Panc1 (cell line): ENCODE results near the gene MIEN1. TPM values are rescaled to one million over a fixed set of nuclear protein-coding genes. Genes with fewer than 3 reads are reported as not detected.
"Not testable (repeated sequence)": the region's sequence is repeated elsewhere in the genome, so short reads cannot be mapped to it uniquely, and the experiment has no call there.

ENCODE experiments used
- ATAC-seq: fragments of 200-7000 bp; cut with Tn5 transposase; 2 replicates; pipeline ENCODE4 v1.9.1; 2020; ENCODE audit warnings: mild to moderate bottlenecking, moderate library complexity
- BruUV-seq: library from RNA; stranded (reverse); fragments of 400-500 nt; replicated peaks from 2 replicates; lab custom pipeline; 2021; lab: Mats Ljungman, UMichigan
- CTCF ChIA-PET: fragments of 300-600 bp; sonication (Branson Sonifier 250); formaldehyde crosslinking; loops from one replicate; lab custom pipeline; 2022; ENCODE audit warnings: antibody characterized with exemption; lab: Charles Lee
- POLR2A ChIA-PET: fragments of 300-600 bp; sonication (Branson Sonifier 250); formaldehyde crosslinking; loops from one replicate; lab custom pipeline; 2022; ENCODE audit warnings: antibody characterized with exemption; lab: Charles Lee
- DNase-seq: peaks from one replicate; pipeline ENCODE4 v3.0.0-alpha.2; 2010; ENCODE audit warnings: low read depth, low spot score
- H3K27ac ChIP-seq: 2 replicates; pipeline ENCODE4 v1.5.1; 2011; ENCODE audit warnings: mild to moderate bottlenecking, low read length, inconsistent platforms
- H3K27me3 ChIP-seq: fragments of 200-500 bp; sonication (Bioruptor generic); 2 replicates; pipeline ENCODE4 v1.6.0; 2014; ENCODE audit warnings: low read length, inconsistent platforms; ENCODE audit not compliant: control insufficient read depth, insufficient read depth
- H3K36me3 ChIP-seq: fragments of 200-500 bp; sonication (Bioruptor generic); 2 replicates; pipeline ENCODE4 v1.5.1; 2014; ENCODE audit warnings: inconsistent platforms, mild to moderate bottlenecking, low read length, moderate library complexity; ENCODE audit not compliant: control insufficient read depth, insufficient read depth
- H3K4me1 ChIP-seq: 2 replicates; pipeline ENCODE4 v1.5.1; 2011; ENCODE audit warnings: inconsistent platforms, mild to moderate bottlenecking, low read length, moderate library complexity; ENCODE audit not compliant: control insufficient read depth, insufficient read depth
- H3K4me3 ChIP-seq, 2 experiments: 2 replicates each; pipeline ENCODE4 v1.5.1; 2011 to 2012; ENCODE audit warnings: low read depth in 2 of 2, low read length in 2 of 2, mild to moderate bottlenecking in 2 of 2, inconsistent platforms in 1 of 2, moderate library complexity in 1 of 2
- H3K9me3 ChIP-seq: fragments of 200-500 bp; sonication (Bioruptor generic); 2 replicates; pipeline ENCODE4 v1.5.1; 2014; ENCODE audit warnings: low read depth, mild to moderate bottlenecking, inconsistent platforms, low read length, moderate library complexity; ENCODE audit not compliant: control insufficient read depth, insufficient read depth
- CTCF ChIP-seq: fragments of 450-650 bp; IDR thresholded peaks from 2 replicates; pipeline ENCODE4 v1.5.1; 2017; ENCODE audit warnings: mild to moderate bottlenecking
- POLR2AphosphoS5 ChIP-seq: IDR thresholded peaks from 2 replicates; pipeline ENCODE4 v1.6.1; 2012; ENCODE audit warnings: mild to moderate bottlenecking, low read depth, low read length, moderate library complexity
- REST ChIP-seq, 2 experiments: IDR thresholded peaks; 2 replicates each; pipeline ENCODE4 v1.6.1; 2011 to 2012; ENCODE audit warnings: low read depth in 2 of 2, control low read depth in 1 of 2, low read length in 1 of 2, mild to moderate bottlenecking in 1 of 2, moderate library complexity in 1 of 2; ENCODE audit not compliant: insufficient read depth in 1 of 2
- SIN3A ChIP-seq: IDR thresholded peaks from 2 replicates; pipeline ENCODE4 v1.6.1; 2012; ENCODE audit warnings: low read depth, mild to moderate bottlenecking, low read length, moderate library complexity, borderline replicate concordance; ENCODE audit not compliant: insufficient read depth
- TCF7L2 ChIP-seq: IDR thresholded peaks from 2 replicates; pipeline ENCODE4 v1.6.1; 2011; ENCODE audit warnings: mild to moderate bottlenecking, low read depth, low read length, inconsistent platforms
- in situ Hi-C: cut with HindIII; loops from 2 replicates; pipeline ENCODE4 v1.10.0; 2016; ENCODE audit warnings: low sequenced_read_pairs, low pct_unique_long_range_greater_than_20kb
- intact Hi-C: fragments of 100-400 bp; cut with micrococcal nuclease; formaldehyde crosslinking; loops from one replicate; pipeline ENCODE4 v1.10.0; 2022; ENCODE audit not compliant: unreplicated experiment
- total RNA-seq: library from RNA; stranded (reverse); gene quantifications from one replicate; pipeline ENCODE4 v1.2.1, GENCODE V29; 2021; ENCODE audit not compliant: unreplicated experiment

Gene MIEN1
- total RNA-seq, 1 experiment from 2014 or later: 103 TPM

- Histone ChIP-seq H3K4me3 (no peak overlapping the region), H3K36me3 (no peaks in the 10 kb centered on the region), H3K4me1 (0 out of 2 replicates have a peak, but pooled peaks cover 5% of the 10 kb centered on the region), H3K9me3 (no peaks in the 10 kb centered on the region), H3K27me3 (no peaks in the 10 kb centered on the region), H3K27ac (no peak overlapping the region)
- CTCF ChIA-PET: no interaction called here
- intact Hi-C loops (no loop called here), in situ Hi-C loops (no loop called here)
- BruUV-seq: no TSS peak
- DNase-seq (no peak), ATAC-seq (no peak)
- POLR2A ChIA-PET: interaction anchor here (0.5 kb wide), 1 partner anchor 12 kb away, joined by 4 read pairs; no protein-coding TSS in a partner anchor
- no peak for TF ChIP-seq TCF7L2
- peak; percentile 43; the same call in 1 of the 2 replicates for TF ChIP-seq POLR2AphosphoS5
Observed at GRCh38 chr17:39726617-39727016, 3.7 kb downstream of the MIEN1 start.

- intact Hi-C loops, H3K9me3 ChIP-seq, H3K27ac ChIP-seq, BruUV-seq, H3K4me1 ChIP-seq, POLR2A ChIA-PET, DNase-seq, H3K4me3 ChIP-seq, H3K27me3 ChIP-seq, ATAC-seq, CTCF ChIA-PET, in situ Hi-C loops, H3K36me3 ChIP-seq: not testable (repeated sequence)
Observed at GRCh38 chr17:39725923-39726322, 4.4 kb downstream of the MIEN1 start.

- no peak for TF ChIP-seq CTCF
- no peaks in the 10 kb centered on the region for H3K27me3 ChIP-seq
- no peak overlapping the region for H3K27ac ChIP-seq
- intact Hi-C loops: no loop called here
- H3K9me3 ChIP-seq: no peaks in the 10 kb centered on the region
- no peaks in the 10 kb centered on the region for H3K36me3 ChIP-seq
- 0 out of 2 replicates have a peak, but pooled peaks cover 5% of the 10 kb centered on the region for H3K4me1 ChIP-seq
- H3K4me3 ChIP-seq: no peak overlapping the region
- BruUV-seq: no TSS peak
- in situ Hi-C loops: no loop called here
- no peak for ATAC-seq
- POLR2A ChIA-PET: no interaction called here
- CTCF ChIA-PET: no interaction called here
- DNase-seq: no peak
Observed at GRCh38 chr17:39724731-39725130, 5.6 kb downstream of the MIEN1 start.

GRCh38 chr17:39722965-39723848, 7.1 kb downstream of the MIEN1 start:
- no peak for TF ChIP-seq POLR2AphosphoS5
- TF ChIP-seq TCF7L2: no peak
- no peak for TF ChIP-seq CTCF
- no peak for TF ChIP-seq SIN3A
- no peak for TF ChIP-seq REST (IDR thresholded peaks at IDR 0.05; ENCODE audit: insufficient read depth in 1 of 2, low read depth in 2 of 2, low read length in 1 of 2)
- no peaks in the 10 kb centered on the region for H3K36me3 ChIP-seq
- POLR2A ChIA-PET: no interaction called here
- no peaks in the 10 kb centered on the region for H3K9me3 ChIP-seq
- no peak for DNase-seq
- H3K4me1 ChIP-seq: no peaks in the 10 kb centered on the region
- BruUV-seq: no TSS peak
- ATAC-seq: peak; percentile 68; the same call in 1 of the 2 replicates
- no peak overlapping the region for H3K27ac ChIP-seq
- intact Hi-C loops: no loop called here
- H3K4me3 ChIP-seq: no peak overlapping the region
- in situ Hi-C loops: no loop called here
- H3K27me3 ChIP-seq: no peaks in the 10 kb centered on the region
- CTCF ChIA-PET: interaction anchor here (0.6 to 1.2 kb wide), 3 partner anchors 8 to 38 kb away, joined by 4 to 5 read pairs (median 4); no protein-coding TSS in a partner anchor
